Measurements from ENCODE around the gene GOSR2. TPM values are rescaled to one million over a fixed set of nuclear protein-coding genes. Genes with fewer than 3 reads are reported as not detected.

Gene GOSR2
- total and polyA plus RNA-seq, 2 of the 8 experiments (the other 6 are each of a cell fraction or from before 2014, with no cell fraction given), result 28.2 to 36.2 TPM

GRCh38 chr17:46896991-46897390 is 26.0 kb upstream of the GOSR2 start (continued):
- TF ChIP-seq, protein P1, sequence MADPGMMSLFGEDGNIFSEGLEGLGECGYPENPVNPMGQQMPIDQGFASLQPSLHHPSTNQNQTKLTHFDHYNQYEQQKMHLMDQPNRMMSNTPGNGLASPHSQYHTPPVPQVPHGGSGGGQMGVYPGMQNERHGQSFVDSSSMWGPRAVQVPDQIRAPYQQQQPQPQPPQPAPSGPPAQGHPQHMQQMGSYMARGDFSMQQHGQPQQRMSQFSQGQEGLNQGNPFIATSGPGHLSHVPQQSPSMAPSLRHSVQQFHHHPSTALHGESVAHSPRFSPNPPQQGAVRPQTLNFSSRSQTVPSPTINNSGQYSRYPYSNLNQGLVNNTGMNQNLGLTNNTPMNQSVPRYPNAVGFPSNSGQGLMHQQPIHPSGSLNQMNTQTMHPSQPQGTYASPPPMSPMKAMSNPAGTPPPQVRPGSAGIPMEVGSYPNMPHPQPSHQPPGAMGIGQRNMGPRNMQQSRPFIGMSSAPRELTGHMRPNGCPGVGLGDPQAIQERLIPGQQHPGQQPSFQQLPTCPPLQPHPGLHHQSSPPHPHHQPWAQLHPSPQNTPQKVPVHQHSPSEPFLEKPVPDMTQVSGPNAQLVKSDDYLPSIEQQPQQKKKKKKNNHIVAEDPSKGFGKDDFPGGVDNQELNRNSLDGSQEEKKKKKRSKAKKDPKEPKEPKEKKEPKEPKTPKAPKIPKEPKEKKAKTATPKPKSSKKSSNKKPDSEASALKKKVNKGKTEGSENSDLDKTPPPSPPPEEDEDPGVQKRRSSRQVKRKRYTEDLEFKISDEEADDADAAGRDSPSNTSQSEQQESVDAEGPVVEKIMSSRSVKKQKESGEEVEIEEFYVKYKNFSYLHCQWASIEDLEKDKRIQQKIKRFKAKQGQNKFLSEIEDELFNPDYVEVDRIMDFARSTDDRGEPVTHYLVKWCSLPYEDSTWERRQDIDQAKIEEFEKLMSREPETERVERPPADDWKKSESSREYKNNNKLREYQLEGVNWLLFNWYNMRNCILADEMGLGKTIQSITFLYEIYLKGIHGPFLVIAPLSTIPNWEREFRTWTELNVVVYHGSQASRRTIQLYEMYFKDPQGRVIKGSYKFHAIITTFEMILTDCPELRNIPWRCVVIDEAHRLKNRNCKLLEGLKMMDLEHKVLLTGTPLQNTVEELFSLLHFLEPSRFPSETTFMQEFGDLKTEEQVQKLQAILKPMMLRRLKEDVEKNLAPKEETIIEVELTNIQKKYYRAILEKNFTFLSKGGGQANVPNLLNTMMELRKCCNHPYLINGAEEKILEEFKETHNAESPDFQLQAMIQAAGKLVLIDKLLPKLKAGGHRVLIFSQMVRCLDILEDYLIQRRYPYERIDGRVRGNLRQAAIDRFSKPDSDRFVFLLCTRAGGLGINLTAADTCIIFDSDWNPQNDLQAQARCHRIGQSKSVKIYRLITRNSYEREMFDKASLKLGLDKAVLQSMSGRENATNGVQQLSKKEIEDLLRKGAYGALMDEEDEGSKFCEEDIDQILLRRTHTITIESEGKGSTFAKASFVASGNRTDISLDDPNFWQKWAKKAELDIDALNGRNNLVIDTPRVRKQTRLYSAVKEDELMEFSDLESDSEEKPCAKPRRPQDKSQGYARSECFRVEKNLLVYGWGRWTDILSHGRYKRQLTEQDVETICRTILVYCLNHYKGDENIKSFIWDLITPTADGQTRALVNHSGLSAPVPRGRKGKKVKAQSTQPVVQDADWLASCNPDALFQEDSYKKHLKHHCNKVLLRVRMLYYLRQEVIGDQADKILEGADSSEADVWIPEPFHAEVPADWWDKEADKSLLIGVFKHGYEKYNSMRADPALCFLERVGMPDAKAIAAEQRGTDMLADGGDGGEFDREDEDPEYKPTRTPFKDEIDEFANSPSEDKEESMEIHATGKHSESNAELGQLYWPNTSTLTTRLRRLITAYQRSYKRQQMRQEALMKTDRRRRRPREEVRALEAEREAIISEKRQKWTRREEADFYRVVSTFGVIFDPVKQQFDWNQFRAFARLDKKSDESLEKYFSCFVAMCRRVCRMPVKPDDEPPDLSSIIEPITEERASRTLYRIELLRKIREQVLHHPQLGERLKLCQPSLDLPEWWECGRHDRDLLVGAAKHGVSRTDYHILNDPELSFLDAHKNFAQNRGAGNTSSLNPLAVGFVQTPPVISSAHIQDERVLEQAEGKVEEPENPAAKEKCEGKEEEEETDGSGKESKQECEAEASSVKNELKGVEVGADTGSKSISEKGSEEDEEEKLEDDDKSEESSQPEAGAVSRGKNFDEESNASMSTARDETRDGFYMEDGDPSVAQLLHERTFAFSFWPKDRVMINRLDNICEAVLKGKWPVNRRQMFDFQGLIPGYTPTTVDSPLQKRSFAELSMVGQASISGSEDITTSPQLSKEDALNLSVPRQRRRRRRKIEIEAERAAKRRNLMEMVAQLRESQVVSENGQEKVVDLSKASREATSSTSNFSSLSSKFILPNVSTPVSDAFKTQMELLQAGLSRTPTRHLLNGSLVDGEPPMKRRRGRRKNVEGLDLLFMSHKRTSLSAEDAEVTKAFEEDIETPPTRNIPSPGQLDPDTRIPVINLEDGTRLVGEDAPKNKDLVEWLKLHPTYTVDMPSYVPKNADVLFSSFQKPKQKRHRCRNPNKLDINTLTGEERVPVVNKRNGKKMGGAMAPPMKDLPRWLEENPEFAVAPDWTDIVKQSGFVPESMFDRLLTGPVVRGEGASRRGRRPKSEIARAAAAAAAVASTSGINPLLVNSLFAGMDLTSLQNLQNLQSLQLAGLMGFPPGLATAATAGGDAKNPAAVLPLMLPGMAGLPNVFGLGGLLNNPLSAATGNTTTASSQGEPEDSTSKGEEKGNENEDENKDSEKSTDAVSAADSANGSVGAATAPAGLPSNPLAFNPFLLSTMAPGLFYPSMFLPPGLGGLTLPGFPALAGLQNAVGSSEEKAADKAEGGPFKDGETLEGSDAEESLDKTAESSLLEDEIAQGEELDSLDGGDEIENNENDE (IDR thresholded peaks at IDR 0.05; ENCODE audit: insufficient replicate concordance, low read length), result no peak
- no peak for TF ChIP-seq FOSL1 (IDR thresholded peaks at IDR 0.05; ENCODE audit: insufficient read depth, low read depth, low read length)
